ENCODE data around the gene SLC66A2. TPM values are rescaled to one million over a fixed set of nuclear protein-coding genes. Genes with fewer than 3 reads are reported as not detected.

The SLC66A2 gene
- total RNA-seq, 1 donor: 23.3 TPM

GRCh38 chr18:79979843-79980242 is 28.4 kb upstream of the SLC66A2 start:
- TF ChIP-seq CTCF (IDR thresholded peaks at IDR 0.05; ENCODE audit: insufficient read depth, low read depth, low read length): no peak
- no peak overlapping the region for H3K4me3 ChIP-seq (ENCODE audit: low read depth, low read length)
- DNase-seq (ENCODE audit: low read depth): no peak

- H3K4me3 ChIP-seq (ENCODE audit: low read depth, low read length): no peak overlapping the region
- TF ChIP-seq CTCF (IDR thresholded peaks at IDR 0.05; ENCODE audit: insufficient read depth, low read depth, low read length): no peak
- no peak for DNase-seq (ENCODE audit: low read depth)
Observed at GRCh38 chr18:79975985-79976680, 24.7 kb upstream of the SLC66A2 start.

- no peak for TF ChIP-seq CTCF (IDR thresholded peaks at IDR 0.05; ENCODE audit: insufficient read depth, low read depth, low read length)
- H3K4me3 ChIP-seq (ENCODE audit: low read depth, low read length): no peak overlapping the region
- no peak for DNase-seq (ENCODE audit: low read depth)
Observed at GRCh38 chr18:79975043-79975442, 23.6 kb upstream of the SLC66A2 start.

GRCh38 chr18:79974025-79974654 is 22.7 kb upstream of the SLC66A2 start:
- DNase-seq (ENCODE audit: low read depth): no peak
- no peak overlapping the region for H3K4me3 ChIP-seq (ENCODE audit: low read depth, low read length)
- no peak for TF ChIP-seq CTCF (IDR thresholded peaks at IDR 0.05; ENCODE audit: insufficient read depth, low read depth, low read length)

- DNase-seq (ENCODE audit: low read depth): no peak
- no peak for TF ChIP-seq CTCF (IDR thresholded peaks at IDR 0.05; ENCODE audit: insufficient read depth, low read depth, low read length)
- no peak overlapping the region for H3K4me3 ChIP-seq (ENCODE audit: low read depth, low read length)
Observed at GRCh38 chr18:79973517-79973916, 22.1 kb upstream of the SLC66A2 start.

- no peak for DNase-seq (ENCODE audit: low read depth)
- TF ChIP-seq CTCF (IDR thresholded peaks at IDR 0.05; ENCODE audit: insufficient read depth, low read depth, low read length): no peak
- H3K4me3 ChIP-seq (ENCODE audit: low read depth, low read length): no peak overlapping the region
Observed at GRCh38 chr18:79972720-79973119, 21.3 kb upstream of the SLC66A2 start.

Measured in fibroblast of villous mesenchyme (primary cell).